ENCODE measurements around the gene LRRC15.
A peak's percentile ranks its signal among the peaks of the same experiment; 100 is the strongest.

LRRC15 gene

GRCh38 chr3:194337965-194338753, 31.4 kb downstream of the LRRC15 start:
- no peak for TF ChIP-seq CTCF (IDR thresholded peaks at IDR 0.05; ENCODE audit: low read depth, low read length, poor library complexity, severe bottlenecking)
- no peak for TF ChIP-seq EZH2phosphoT487 (IDR thresholded peaks at IDR 0.05; ENCODE audit: borderline replicate concordance, low read length)
- no peak overlapping the region for H3K27ac ChIP-seq (ENCODE audit: low read depth, low read length)
- H3F3A ChIP-seq (ENCODE audit: control insufficient read depth, insufficient read depth) = no peaks in the 10 kb centered on the region
- H3K4me3 ChIP-seq (ENCODE audit: low read length) = no peak overlapping the region
- peaks cover 5% of the 10 kb centered on the region for H3K27me3 ChIP-seq (ENCODE audit: control insufficient read depth, low read length)
- no peak overlapping the region for H3K4me2 ChIP-seq (ENCODE audit: low read length)
- no peaks in the 10 kb centered on the region for H3K9me2 ChIP-seq (replicated peaks; ENCODE audit: control insufficient read depth, low read length)
- H3K36me3 ChIP-seq (ENCODE audit: control insufficient read depth, low read length) = no peaks in the 10 kb centered on the region
- no peaks in the 10 kb centered on the region for H4K20me1 ChIP-seq (ENCODE audit: control insufficient read depth, insufficient read depth, low read depth, low read length)
- H3K4me1 ChIP-seq (ENCODE audit: control insufficient read depth, low read length) = peaks cover 5% of the 10 kb centered on the region; the same call in 1 of the 2 replicates
- H3K79me2 ChIP-seq (ENCODE audit: control insufficient read depth, low read length) = no peaks in the 10 kb centered on the region
- H3K9me3 ChIP-seq (ENCODE audit: control insufficient read depth, insufficient read depth, low read length) = no peaks in the 10 kb centered on the region

GRCh38 chr3:194336601-194337355, 32.8 kb downstream of the LRRC15 start:
- Histone ChIP-seq H3K4me1 (ENCODE audit: control insufficient read depth, low read length) (peaks cover 5% of the 10 kb centered on the region; the same call in 1 of the 2 replicates), H3K79me2 (ENCODE audit: control insufficient read depth, low read length) (no peaks in the 10 kb centered on the region), H4K20me1 (ENCODE audit: control insufficient read depth, insufficient read depth, low read depth, low read length) (no peaks in the 10 kb centered on the region), H3K4me2 (ENCODE audit: low read length) (no peak overlapping the region), H3K27ac (ENCODE audit: low read depth, low read length) (no peak overlapping the region), H3K36me3 (ENCODE audit: control insufficient read depth, low read length) (no peaks in the 10 kb centered on the region), H3K4me3 (ENCODE audit: low read length) (no peak overlapping the region), H3K9me3 (ENCODE audit: control insufficient read depth, insufficient read depth, low read length) (no peaks in the 10 kb centered on the region), H3K9me2 (replicated peaks; ENCODE audit: control insufficient read depth, low read length) (no peaks in the 10 kb centered on the region), H3K27me3 (ENCODE audit: control insufficient read depth, low read length) (peaks cover 18% of the 10 kb centered on the region), H3F3A (ENCODE audit: control insufficient read depth, insufficient read depth) (no peaks in the 10 kb centered on the region)
- TF ChIP-seq CTCF (IDR thresholded peaks at IDR 0.05; ENCODE audit: low read depth, low read length, poor library complexity, severe bottlenecking) (no peak), EZH2phosphoT487 (IDR thresholded peaks at IDR 0.05; ENCODE audit: borderline replicate concordance, low read length) (no peak)

GRCh38 chr3:194333981-194334320, 35.6 kb downstream of the LRRC15 start:
- Histone ChIP-seq H3K4me3 (ENCODE audit: low read length) (no peak overlapping the region), H3K79me2 (ENCODE audit: control insufficient read depth, low read length) (no peaks in the 10 kb centered on the region), H3K9me3 (ENCODE audit: control insufficient read depth, insufficient read depth, low read length) (no peaks in the 10 kb centered on the region), H3K4me2 (ENCODE audit: low read length) (peak overlapping the region; percentile 49; the same call in 1 of the 2 replicates), H3F3A (ENCODE audit: control insufficient read depth, insufficient read depth) (no peaks in the 10 kb centered on the region), H3K4me1 (ENCODE audit: control insufficient read depth, low read length) (peaks cover 5% of the 10 kb centered on the region; the same call in 1 of the 2 replicates), H3K9me2 (replicated peaks; ENCODE audit: control insufficient read depth, low read length) (no peaks in the 10 kb centered on the region), H4K20me1 (ENCODE audit: control insufficient read depth, insufficient read depth, low read depth, low read length) (no peaks in the 10 kb centered on the region), H3K27ac (ENCODE audit: low read depth, low read length) (no peak overlapping the region), H3K27me3 (ENCODE audit: control insufficient read depth, low read length) (peaks cover 26% of the 10 kb centered on the region), H3K36me3 (ENCODE audit: control insufficient read depth, low read length) (no peaks in the 10 kb centered on the region)
- TF ChIP-seq CTCF (IDR thresholded peaks at IDR 0.05; ENCODE audit: low read depth, low read length, poor library complexity, severe bottlenecking) (no peak), EZH2phosphoT487 (IDR thresholded peaks at IDR 0.05; ENCODE audit: borderline replicate concordance, low read length) (no peak)

Measured in DOHH2 (cell line).